HEK293 (cell line): ENCODE results near the gene CENPT.

Experiments
- CTCF ChIA-PET: fragments of 350-600 bp; formaldehyde crosslinking; extraction: SDS; loops from one replicate; lab custom pipeline; 2021; ENCODE audit warnings: antibody characterized with exemption; lab: Yijun Ruan, JAX
- POLR2A ChIA-PET: fragments of 300-600 bp; formaldehyde crosslinking; extraction: SDS; loops from one replicate; lab custom pipeline; 2020; ENCODE audit warnings: antibody characterized with exemption, inconsistent platforms; lab: Yijun Ruan, JAX
- H3K27ac ChIP-seq: fragments of 200-500 bp; sonication (Bioruptor generic); 2 replicates; pipeline ENCODE4 v1.5.1; 2014; ENCODE audit warnings: low read depth, low read length, control low read depth, inconsistent platforms; ENCODE audit errors: extremely low read depth
- H3K36me3 ChIP-seq, 2 experiments: fragments of 200-500 bp in 1 of 2; sonication (Bioruptor generic) in 1 of 2; 1 replicate in 1 of 2; 2 replicates in 1 of 2; pipeline ENCODE4 v1.5.1; 2014 to 2017; ENCODE audit warnings: inconsistent platforms in 2 of 2, low read length in 2 of 2; ENCODE audit not compliant: control insufficient read depth in 2 of 2, insufficient read depth in 1 of 2
- H3K4me1 ChIP-seq: fragments of 200-500 bp; sonication (Bioruptor generic); 2 replicates; pipeline ENCODE4 v1.5.1; 2014; ENCODE audit warnings: mild to moderate bottlenecking, low read length, inconsistent platforms; ENCODE audit not compliant: control insufficient read depth, insufficient read depth
- H3K4me3 ChIP-seq: 2 replicates; pipeline ENCODE4 v1.5.1; 2011; ENCODE audit warnings: low read depth, mild to moderate bottlenecking, control low read depth, low read length, moderate library complexity
- H3K9me3 ChIP-seq: fragments of 200-500 bp; sonication (Bioruptor generic); 2 replicates; pipeline ENCODE4 v1.5.1; 2014; ENCODE audit warnings: low read depth, low read length, inconsistent platforms; ENCODE audit not compliant: control insufficient read depth, insufficient read depth
- EGR2 ChIP-seq: fragments of 450-650 bp; formaldehyde crosslinking; IDR thresholded peaks from 2 replicates; pipeline ENCODE4 v1.5.1; 2016; ENCODE audit warnings: low read depth, missing biosample characterization, missing genetic modification characterization
- FEZF1 ChIP-seq: fragments of 450-650 bp; formaldehyde crosslinking; IDR thresholded peaks from 2 replicates; pipeline ENCODE4 v1.5.1; 2016; ENCODE audit warnings: missing biosample characterization, missing genetic modification characterization
- GLI4 ChIP-seq: fragments of 450-650 bp; formaldehyde crosslinking; IDR thresholded peaks from 2 replicates; pipeline ENCODE4 v1.5.1; 2016; ENCODE audit warnings: missing biosample characterization, missing genetic modification characterization
- GLIS1 ChIP-seq: fragments of 450-650 bp; formaldehyde crosslinking; IDR thresholded peaks from 2 replicates; pipeline ENCODE4 v1.5.1; 2016; ENCODE audit warnings: missing biosample characterization, missing genetic modification characterization
- KLF1 ChIP-seq: fragments of 450-650 bp; formaldehyde crosslinking; IDR thresholded peaks from 2 replicates; pipeline ENCODE4 v1.5.1; 2016; ENCODE audit warnings: missing biosample characterization, missing genetic modification characterization
- KLF16 ChIP-seq: fragments of 450-650 bp; formaldehyde crosslinking; IDR thresholded peaks from 2 replicates; pipeline ENCODE4 v1.5.1; 2017; ENCODE audit warnings: missing biosample characterization, missing genetic modification characterization
- MZF1 ChIP-seq: fragments of 450-650 bp; formaldehyde crosslinking; IDR thresholded peaks from 2 replicates; pipeline ENCODE4 v1.5.1; 2017; ENCODE audit warnings: missing biosample characterization, missing genetic modification characterization, borderline replicate concordance
- OSR2 ChIP-seq: fragments of 450-650 bp; formaldehyde crosslinking; IDR thresholded peaks from 2 replicates; pipeline ENCODE4 v1.5.1; 2016; ENCODE audit warnings: missing biosample characterization, missing genetic modification characterization
- PRDM4 ChIP-seq: fragments of 450-650 bp; formaldehyde crosslinking; IDR thresholded peaks from 2 replicates; pipeline ENCODE4 v1.5.1; 2017; ENCODE audit warnings: missing biosample characterization, missing genetic modification characterization
- REPIN1 ChIP-seq: fragments of 450-650 bp; formaldehyde crosslinking; IDR thresholded peaks from 2 replicates; pipeline ENCODE4 v1.5.1; 2017; ENCODE audit warnings: missing biosample characterization, missing genetic modification characterization, low read depth
- ZBTB49 ChIP-seq: fragments of 450-650 bp; formaldehyde crosslinking; IDR thresholded peaks from 2 replicates; pipeline ENCODE4 v1.5.1; 2016; ENCODE audit warnings: missing biosample characterization, missing genetic modification characterization, low read depth
- ZBTB8A ChIP-seq: fragments of 450-650 bp; formaldehyde crosslinking; IDR thresholded peaks from 2 replicates; pipeline ENCODE4 v1.5.1; 2016; ENCODE audit warnings: missing biosample characterization, missing genetic modification characterization
- ZFHX2 ChIP-seq: fragments of 450-650 bp; formaldehyde crosslinking; conservative IDR thresholded peaks from 2 replicates; pipeline ENCODE4 v1.5.1; 2016; ENCODE audit warnings: missing biosample characterization, missing genetic modification characterization
- ZNF121 ChIP-seq: fragments of 450-650 bp; formaldehyde crosslinking; IDR thresholded peaks from 2 replicates; pipeline ENCODE4 v1.5.1; 2016; ENCODE audit warnings: missing biosample characterization, missing genetic modification characterization
- ZNF169 ChIP-seq: fragments of 450-650 bp; formaldehyde crosslinking; IDR thresholded peaks from 2 replicates; pipeline ENCODE4 v1.5.1; 2016; ENCODE audit warnings: missing biosample characterization, missing genetic modification characterization
- ZNF184 ChIP-seq: fragments of 450-650 bp; IDR thresholded peaks from 2 replicates; pipeline ENCODE4 v1.5.1; 2018; ENCODE audit warnings: missing biosample characterization, mild to moderate bottlenecking, missing genetic modification characterization
- ZNF23 ChIP-seq: fragments of 450-650 bp; formaldehyde crosslinking; IDR thresholded peaks from 2 replicates; pipeline ENCODE4 v1.5.1; 2016; ENCODE audit warnings: missing biosample characterization, missing genetic modification characterization, borderline replicate concordance
- ZNF341 ChIP-seq: fragments of 450-650 bp; formaldehyde crosslinking; IDR thresholded peaks from 2 replicates; pipeline ENCODE4; 2016; ENCODE audit warnings: low read depth, missing biosample characterization, missing genetic modification characterization
- ZNF37A ChIP-seq: fragments of 450-650 bp; IDR thresholded peaks from 2 replicates; pipeline ENCODE4 v1.5.1; 2018; ENCODE audit warnings: missing biosample characterization, missing genetic modification characterization
- ZNF394 ChIP-seq: fragments of 450-650 bp; formaldehyde crosslinking; IDR thresholded peaks from 2 replicates; pipeline ENCODE4 v1.5.1; 2016; ENCODE audit warnings: missing biosample characterization, missing genetic modification characterization, mild to moderate bottlenecking, moderate library complexity, borderline replicate concordance
- ZNF449 ChIP-seq: fragments of 450-650 bp; formaldehyde crosslinking; IDR thresholded peaks from 2 replicates; pipeline ENCODE4 v1.5.1; 2017; ENCODE audit warnings: missing biosample characterization, mild to moderate bottlenecking, missing genetic modification characterization, moderate library complexity
- ZNF548 ChIP-seq: fragments of 450-650 bp; formaldehyde crosslinking; IDR thresholded peaks from 2 replicates; pipeline ENCODE4 v1.5.1; 2016; ENCODE audit warnings: missing biosample characterization, missing genetic modification characterization
- ZNF580 ChIP-seq: fragments of 450-650 bp; formaldehyde crosslinking; IDR thresholded peaks from 2 replicates; pipeline ENCODE4 v1.5.1; 2016; ENCODE audit warnings: missing biosample characterization, missing genetic modification characterization
- ZNF645 ChIP-seq: fragments of 450-650 bp; formaldehyde crosslinking; IDR thresholded peaks from 2 replicates; pipeline ENCODE4; 2016; ENCODE audit warnings: missing biosample characterization, missing genetic modification characterization

The CENPT gene

GRCh38 chr16:67874372-67874771 lies 26.9 kb upstream of the CENPT start:
- Histone ChIP-seq H3K9me3 (no peaks in the 10 kb centered on the region), H3K4me1 (no peaks in the 10 kb centered on the region), H3K27ac (no peak overlapping the region; the same call in 1 of the 2 replicates), H3K36me3 (peaks cover 0 to 78% of the 10 kb centered on the region in 2 experiments), H3K4me3 (peak overlapping the region; percentile 79)
- TF ChIP-seq ZNF449 (peak; percentile 93), GLIS1 (no peak)
- CTCF ChIA-PET, result interaction anchor here (0.6 to 1.9 kb wide), 4 partner anchors 9 to 202 kb away, joined by 4 to 13 read pairs (median 8); partner anchors contain the start of gene NRN1L
- POLR2A ChIA-PET, result interaction anchor here (1.7 kb wide), 2 partner anchors 10 to 28 kb away, joined by 4 to 6 read pairs; partner anchors contain the start of genes NRN1L and NUTF2

GRCh38 chr16:67873435-67874370 lies 26.2 kb upstream of the CENPT start:
- Histone ChIP-seq H3K27ac (peak overlapping the region; percentile 63; the same call in 1 of the 2 replicates), H3K9me3 (no peaks in the 10 kb centered on the region), H3K4me1 (no peaks in the 10 kb centered on the region), H3K36me3 (peaks cover 5 to 78% of the 10 kb centered on the region in 2 experiments), H3K4me3 (peak overlapping the region; percentile 79)
- POLR2A ChIA-PET, result interaction anchor here (0.6 to 1.7 kb wide), 12 partner anchors 11 to 312 kb away, joined by 3 to 8 read pairs (median 4); partner anchors contain the start of genes CTCF, GFOD2, NRN1L and NUTF2
- CTCF ChIA-PET, result interaction anchor here (0.6 to 1.9 kb wide), 6 partner anchors 10 to 64 kb away, joined by 3 to 13 read pairs (median 4); partner anchors contain the start of gene NRN1L
- TF ChIP-seq KLF16 (tag by site-specific recombination) (no peak), ZNF23 (tag by site-specific recombination) (no peak), ZNF341 (peak; percentile 23; the same call in 1 of the 2 replicates), REPIN1 (tag by site-specific recombination) (no peak), EGR2 (tag by site-specific recombination) (peak; percentile 69; the same call in 1 of the 2 replicates), PRDM4 (no peak), MZF1 (tag by site-specific recombination) (no peak), OSR2 (tag by site-specific recombination) (no peak), KLF1 (tag by site-specific recombination) (peak; percentile 79), ZBTB49 (tag by site-specific recombination) (no peak), ZFHX2 (tag by site-specific recombination) (peak; percentile 71), ZNF169 (tag by site-specific recombination) (no peak), ZNF580 (no peak), GLI4 (tag by site-specific recombination) (no peak), ZNF184 (tag by site-specific recombination) (no peak), ZNF121 (tag by site-specific recombination) (no peak), ZNF394 (tag by site-specific recombination) (no peak), ZNF645 (tag by site-specific recombination) (no peak), ZNF548 (tag by site-specific recombination) (no peak), FEZF1 (no peak), ZNF37A (tag by site-specific recombination) (no peak), ZBTB8A (tag by site-specific recombination) (peak; percentile 68; the same call in 1 of the 2 replicates)
